ENCODE results near the gene PTH1R.

Gene PTH1R

GRCh38 chr3:46865031-46865507 lies 12.5 kb upstream of the PTH1R start:
- DNase-seq, result no peak

- no peak for DNase-seq
These were observed 12.0 kb upstream of the PTH1R start for GRCh38 chr3:46865546-46865945.

- no peak for DNase-seq
These were observed 11.4 kb upstream of the PTH1R start for GRCh38 chr3:46866032-46866595.

GRCh38 chr3:46866720-46867549 lies 10.6 kb upstream of the PTH1R start:
- peak; percentile 91 to 93 for DNase-seq

GRCh38 chr3:46867550-46867898 lies 10.0 kb upstream of the PTH1R start:
- no peak for DNase-seq

GRCh38 chr3:46868287-46868686 lies 9.2 kb upstream of the PTH1R start:
- no peak for DNase-seq

- no peak for DNase-seq
These were observed 8.6 kb upstream of the PTH1R start for GRCh38 chr3:46868948-46869347.

GRCh38 chr3:46869440-46869839 lies 8.1 kb upstream of the PTH1R start:
- no peak for DNase-seq

- no peak for DNase-seq
These were observed 6.9 kb upstream of the PTH1R start for GRCh38 chr3:46870651-46871050.

GRCh38 chr3:46871222-46871621 lies 6.3 kb upstream of the PTH1R start:
- no peak for DNase-seq

- DNase-seq, result no peak
These were observed 4.0 kb upstream of the PTH1R start for GRCh38 chr3:46873521-46873920.

GRCh38 chr3:46874430-46874829 lies 3.1 kb upstream of the PTH1R start:
- no peak for DNase-seq

- no peak for DNase-seq
These were observed 2.0 kb upstream of the PTH1R start for GRCh38 chr3:46875560-46875959.

GRCh38 chr3:46876313-46877300 lies 914 bp upstream of the PTH1R start:
- no peak for DNase-seq

GRCh38 chr3:46878781-46879436 lies 1.4 kb downstream of the PTH1R start:
- no peak for DNase-seq

- DNase-seq, result no peak
These were observed 3.5 kb downstream of the PTH1R start for GRCh38 chr3:46880884-46881595.

GRCh38 chr3:46881596-46882376 lies 4.3 kb downstream of the PTH1R start:
- DNase-seq, result peak in 1 of 2 donors; percentile 35

- peak in 1 of 2 donors; percentile 22 for DNase-seq
These were observed 5.0 kb downstream of the PTH1R start for GRCh38 chr3:46882377-46883053.

GRCh38 chr3:46883054-46883829 lies 5.7 kb downstream of the PTH1R start:
- peak in 1 of 2 donors; percentile 21 for DNase-seq

- no peak for DNase-seq
These were observed 6.3 kb downstream of the PTH1R start for GRCh38 chr3:46883830-46884185.

Measured in stimulated activated CD4-positive, alpha-beta T cell treated with anti-CD3 and anti-CD28 coated beads, Interleukin-2, amount 100 ng/mL, for 24 hours (primary cell).